BLaER1 (cell line): Measurements from ENCODE around the gene NOP9.
A peak's percentile ranks its signal among the peaks of the same experiment; 100 is the strongest.
"Not testable (repeated sequence)": the region's sequence is repeated elsewhere in the genome, so short reads cannot be mapped to it uniquely, and the experiment has no call there.

Experiments used
- H3K27ac ChIP-seq: shearing (Covaris generic); formaldehyde crosslinking; 2 replicates; pipeline ENCODE4 v1.8.1; 2022
- H3K27me3 ChIP-seq: shearing (Covaris generic); formaldehyde crosslinking; 2 replicates; pipeline ENCODE4 v1.8.1; 2022
- H3K36me3 ChIP-seq: shearing (Covaris generic); formaldehyde crosslinking; 2 replicates; pipeline ENCODE4 v1.8.1; 2022
- H3K4me1 ChIP-seq: shearing (Covaris generic); formaldehyde crosslinking; 2 replicates; pipeline ENCODE4 v1.8.1; 2022
- H3K4me2 ChIP-seq: shearing (Covaris generic); formaldehyde crosslinking; 2 replicates; pipeline ENCODE4 v1.8.1; 2022
- H3K4me3 ChIP-seq: shearing (Covaris generic); formaldehyde crosslinking; 2 replicates; pipeline ENCODE4 v1.8.1; 2022
- H3K9ac ChIP-seq: shearing (Covaris generic); formaldehyde crosslinking; 2 replicates; pipeline ENCODE4 v1.8.1; 2022
- H3K9me3 ChIP-seq: shearing (Covaris generic); formaldehyde crosslinking; 2 replicates; pipeline ENCODE4 v1.8.1; 2022
- H4K20me1 ChIP-seq: shearing (Covaris generic); formaldehyde crosslinking; 2 replicates; pipeline ENCODE4 v1.8.1; 2022
- Cebpa-rat ChIP-seq: shearing (Covaris generic); IDR thresholded peaks from 2 replicates; pipeline ENCODE4 v1.8.1; 2022

NOP9 gene

GRCh38 chr14:24323341-24323740, 23.7 kb downstream of the NOP9 start:
- Histone ChIP-seq H3K9ac (no peak overlapping the region), H3K4me2 (no peak overlapping the region), H4K20me1 (no peaks in the 10 kb centered on the region), H3K9me3 (no peaks in the 10 kb centered on the region), H3K36me3 (no peaks in the 10 kb centered on the region), H3K27ac (no peak overlapping the region), H3K4me1 (peaks cover 43% of the 10 kb centered on the region), H3K27me3 (no peaks in the 10 kb centered on the region), H3K4me3 (no peak overlapping the region)
- TF ChIP-seq Cebpa-rat: no peak

DNA sequence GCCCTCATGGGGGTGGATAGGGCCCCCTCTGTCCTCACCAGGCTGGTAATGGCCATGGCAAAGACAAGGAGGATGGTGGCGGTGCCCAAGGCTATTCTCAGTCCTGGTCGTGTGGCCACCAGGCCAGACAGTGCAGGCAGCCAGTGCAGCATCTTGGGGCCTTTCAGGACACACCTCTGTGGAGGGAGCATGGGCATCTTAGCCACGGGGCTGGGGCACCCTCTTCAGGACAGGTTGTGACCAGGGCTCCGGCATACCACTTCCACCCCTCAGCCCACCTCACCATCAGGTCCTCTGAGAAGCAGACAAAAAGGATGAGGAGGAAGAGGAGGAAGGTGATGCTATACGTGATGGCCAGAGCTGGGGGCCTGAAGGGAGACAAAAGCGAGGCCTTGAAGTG, 24.4 kb downstream of the NOP9 start:
- Histone ChIP-seq H4K20me1 (no peaks in the 10 kb centered on the region), H3K9me3 (no peaks in the 10 kb centered on the region), H3K4me1 (peaks cover 49% of the 10 kb centered on the region), H3K36me3 (no peaks in the 10 kb centered on the region), H3K27ac (no peak overlapping the region), H3K4me3 (no peak overlapping the region), H3K27me3 (no peaks in the 10 kb centered on the region), H3K4me2 (no peak overlapping the region), H3K9ac (no peak overlapping the region)
- TF ChIP-seq Cebpa-rat: no peak

- Histone ChIP-seq H3K9me3 (no peaks in the 10 kb centered on the region), H3K9ac (no peak overlapping the region), H3K4me2 (peak overlapping the region; percentile 61), H3K4me1 (peaks cover 59% of the 10 kb centered on the region), H3K4me3 (no peak overlapping the region), H3K27ac (no peak overlapping the region), H3K27me3 (no peaks in the 10 kb centered on the region), H4K20me1 (no peaks in the 10 kb centered on the region), H3K36me3 (no peaks in the 10 kb centered on the region)
- no peak for TF ChIP-seq Cebpa-rat
These were observed 25.4 kb downstream of the NOP9 start for GRCh38 chr14:24325041-24325530.

DNA sequence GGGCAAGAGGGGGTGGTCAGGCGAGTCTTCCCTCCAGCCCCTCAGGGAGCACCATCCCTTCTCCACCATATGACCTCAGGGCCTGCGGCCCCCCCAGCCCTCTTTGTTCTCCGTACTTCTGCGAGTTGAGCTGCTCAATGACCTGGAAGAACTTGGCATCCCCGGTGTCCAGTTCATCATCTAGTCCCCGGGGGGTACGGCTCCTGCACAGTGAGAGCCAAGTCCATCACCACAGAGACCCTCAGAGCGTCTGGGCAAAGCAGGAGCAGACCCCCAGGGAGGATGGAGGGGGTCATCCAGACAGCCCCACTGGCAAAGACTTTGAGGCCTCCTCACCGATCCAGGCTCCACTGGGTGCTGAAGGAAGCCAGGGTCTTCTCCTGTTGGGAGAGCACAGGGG, 26.3 kb downstream of the NOP9 start:
- Histone ChIP-seq H3K9ac (no peak overlapping the region), H3K27ac (peak overlapping the region; percentile 7; the same call in 1 of the 2 replicates), H3K4me3 (no peak overlapping the region), H4K20me1 (no peaks in the 10 kb centered on the region), H3K9me3 (no peaks in the 10 kb centered on the region), H3K4me1 (peaks cover 59% of the 10 kb centered on the region), H3K27me3 (no peaks in the 10 kb centered on the region), H3K36me3 (no peaks in the 10 kb centered on the region), H3K4me2 (peak overlapping the region; percentile 61)
- no peak for TF ChIP-seq Cebpa-rat

DNA sequence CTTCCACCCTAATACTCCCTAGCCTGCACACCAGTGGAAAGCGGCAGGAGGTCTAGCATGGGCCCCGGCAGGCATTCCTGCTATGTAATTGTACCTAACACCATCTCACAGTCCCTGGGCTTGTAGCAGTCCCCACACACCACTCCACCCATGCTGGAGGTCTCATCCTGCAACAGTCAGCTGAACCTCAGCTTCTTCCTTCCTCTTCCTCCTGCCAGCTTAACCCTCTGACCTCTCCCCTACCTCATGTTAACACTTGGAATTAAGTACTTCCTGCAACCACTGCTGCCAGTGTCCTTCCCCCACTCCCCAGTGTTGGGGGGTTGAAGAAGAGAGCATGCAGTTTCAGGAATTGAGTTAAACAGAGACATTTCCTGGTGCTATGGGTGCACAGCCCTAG, 27.7 kb downstream of the NOP9 start:
- no peak for TF ChIP-seq Cebpa-rat
- Histone ChIP-seq H3K9ac (no peak overlapping the region), H3K27ac (peak overlapping the region; percentile 65), H3K4me3 (no peak overlapping the region), H3K4me1 (peaks cover 70% of the 10 kb centered on the region), H4K20me1 (0 out of 2 replicates have a peak, but pooled peaks cover under 1% of the 10 kb centered on the region), H3K27me3 (peaks cover 2% of the 10 kb centered on the region), H3K9me3 (no peaks in the 10 kb centered on the region), H3K4me2 (peak overlapping the region; percentile 61), H3K36me3 (no peaks in the 10 kb centered on the region)

- H4K20me1 ChIP-seq, H3K9ac ChIP-seq, H3K36me3 ChIP-seq, H3K4me3 ChIP-seq, H3K9me3 ChIP-seq, H3K27me3 ChIP-seq: not testable (repeated sequence)
- Histone ChIP-seq H3K4me2 (peak overlapping the region; percentile 61), H3K27ac (0 out of 2 replicates have a peak overlapping the region, but pooled peaks have one; percentile 65), H3K4me1 (peaks cover 71% of the 10 kb centered on the region)
These were observed 28.3 kb downstream of the NOP9 start for GRCh38 chr14:24327914-24328313.

DNA sequence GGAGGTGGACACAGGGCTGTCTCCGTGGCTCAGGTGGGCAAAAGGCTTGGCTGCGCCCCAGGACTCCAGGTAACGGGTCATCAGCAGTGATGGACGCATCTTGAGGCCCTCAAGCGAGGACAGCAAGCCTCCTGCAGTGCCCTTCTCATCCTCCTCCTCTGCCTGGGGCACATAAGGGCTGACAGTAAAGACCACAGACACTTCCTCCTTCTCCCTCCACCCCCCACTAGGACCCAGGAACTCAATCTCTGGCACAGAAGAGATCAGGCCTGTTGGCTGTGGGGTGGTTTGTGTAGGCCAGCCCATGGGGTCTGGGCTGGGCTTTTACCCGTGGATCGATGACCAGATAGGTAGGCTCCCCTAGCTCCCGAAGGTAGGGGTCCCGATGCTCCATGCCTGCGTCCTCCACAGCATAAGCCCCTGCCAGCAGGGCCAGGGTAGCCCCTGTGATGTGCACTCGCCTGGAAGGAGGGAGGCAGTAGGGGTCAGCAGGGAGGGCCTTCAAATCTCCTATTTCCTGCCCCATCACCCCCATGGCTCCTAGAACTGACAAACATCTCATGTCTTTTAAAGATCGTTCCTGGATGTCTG, 29.5 kb downstream of the NOP9 start:
- Histone ChIP-seq H3K9ac (no peak overlapping the region), H3K36me3 (no peaks in the 10 kb centered on the region), H3K4me3 (no peak overlapping the region), H3K27ac (no peak overlapping the region), H3K4me2 (peak overlapping the region; percentile 60), H3K27me3 (peaks cover 21% of the 10 kb centered on the region), H3K9me3 (no peaks in the 10 kb centered on the region), H3K4me1 (peaks cover 82% of the 10 kb centered on the region), H4K20me1 (peaks cover 19% of the 10 kb centered on the region)
- TF ChIP-seq Cebpa-rat: no peak

DNA sequence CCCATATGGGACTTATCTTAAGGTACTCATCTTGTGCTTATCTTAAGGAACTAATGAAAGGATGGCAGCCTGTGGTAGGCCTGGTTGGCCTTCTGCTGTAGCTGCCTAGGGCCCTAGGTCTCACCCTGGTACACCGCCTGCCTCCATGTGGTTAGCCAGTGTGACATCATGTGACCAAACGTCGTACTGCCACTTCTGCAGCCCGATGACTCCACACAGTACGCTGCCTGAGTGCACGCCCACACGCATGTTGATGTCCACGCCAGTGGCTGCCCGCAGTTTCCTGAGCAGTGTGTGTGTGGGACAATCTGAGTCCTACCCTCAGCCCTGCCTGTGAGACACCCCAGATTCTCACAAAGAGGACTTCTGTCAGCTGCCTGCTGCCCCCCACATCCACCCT, 30.1 kb downstream of the NOP9 start:
- Histone ChIP-seq H3K36me3 (no peaks in the 10 kb centered on the region), H4K20me1 (peaks cover 24% of the 10 kb centered on the region), H3K9me3 (no peaks in the 10 kb centered on the region), H3K4me3 (no peak overlapping the region), H3K9ac (no peak overlapping the region), H3K4me2 (peak overlapping the region; percentile 60; the same call in 1 of the 2 replicates), H3K27me3 (peaks cover 27% of the 10 kb centered on the region), H3K4me1 (peaks cover 84% of the 10 kb centered on the region), H3K27ac (no peak overlapping the region)
- no peak for TF ChIP-seq Cebpa-rat

DNA sequence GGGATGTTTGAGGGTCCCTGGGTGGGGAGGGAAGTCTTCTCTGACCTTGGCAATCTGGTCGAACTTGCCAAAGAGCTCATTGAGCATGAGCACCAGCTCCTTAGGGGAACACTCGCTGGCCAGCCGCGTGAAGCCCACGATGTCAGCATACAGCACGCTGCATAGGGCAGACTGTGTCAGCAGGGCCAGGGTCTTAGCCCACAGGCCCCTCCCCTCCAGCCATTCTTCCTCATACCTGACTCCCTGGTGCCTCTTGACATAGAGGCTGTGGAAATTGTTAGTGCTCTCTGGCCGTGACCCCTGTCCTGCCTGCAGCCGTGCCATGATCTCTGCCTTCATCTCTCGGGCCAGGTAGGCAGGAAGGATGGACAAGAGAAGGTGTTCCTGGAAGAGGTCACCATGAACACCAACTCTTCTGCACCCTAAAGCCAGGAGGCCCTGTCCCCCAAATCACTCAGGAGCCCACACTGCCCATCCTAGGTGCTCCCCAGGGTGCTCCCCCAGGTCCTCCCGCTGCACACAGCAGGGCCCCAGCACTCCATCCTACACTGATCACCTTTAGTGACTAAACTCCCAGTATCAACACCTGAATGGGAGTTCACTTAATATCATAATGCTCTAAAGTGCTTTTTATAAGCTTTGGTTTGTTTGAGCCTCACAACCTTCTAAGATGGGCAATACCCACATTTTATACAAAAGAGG, 31.5 kb downstream of the NOP9 start:
- Histone ChIP-seq H3K4me3 (no peak overlapping the region), H3K4me1 (peaks cover 84% of the 10 kb centered on the region), H3K9ac (no peak overlapping the region), H4K20me1 (peaks cover 35% of the 10 kb centered on the region), H3K9me3 (no peaks in the 10 kb centered on the region), H3K4me2 (peak overlapping the region; percentile 94), H3K27me3 (peaks cover 41% of the 10 kb centered on the region), H3K27ac (no peak overlapping the region), H3K36me3 (no peaks in the 10 kb centered on the region)
- TF ChIP-seq Cebpa-rat: no peak

DNA sequence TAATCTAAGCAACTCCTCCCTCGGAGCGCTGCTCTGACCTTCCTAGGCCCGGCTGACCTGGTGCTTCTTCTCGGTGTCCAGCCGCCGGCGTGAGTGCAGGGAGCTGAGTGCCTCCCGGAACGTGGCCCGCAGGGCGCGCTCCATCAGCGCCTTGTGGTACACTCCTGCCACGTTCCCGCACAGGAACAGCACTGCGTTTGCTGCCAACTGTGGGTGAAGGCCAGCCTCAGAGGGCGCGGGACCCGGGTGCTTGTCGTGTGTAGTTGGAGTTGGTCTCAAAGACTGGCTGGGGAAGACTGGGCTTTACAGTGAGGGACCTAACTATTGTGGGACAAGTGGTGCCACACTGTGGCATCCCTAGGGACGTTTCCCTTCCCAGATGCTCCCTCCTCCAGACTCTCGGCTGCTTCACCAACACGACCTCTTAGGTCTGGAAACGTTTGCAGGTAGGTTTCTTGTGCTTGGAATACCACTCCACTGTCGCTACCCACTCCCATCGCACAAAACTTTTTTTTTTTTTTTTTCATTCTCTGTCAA, 32.1 kb downstream of the NOP9 start:
- Histone ChIP-seq H4K20me1 (peaks cover 35% of the 10 kb centered on the region), H3K9me3 (no peaks in the 10 kb centered on the region), H3K36me3 (peaks cover 2% of the 10 kb centered on the region; the same call in 1 of the 2 replicates), H3K4me2 (peak overlapping the region; percentile 94), H3K27ac (no peak overlapping the region), H3K9ac (no peak overlapping the region), H3K4me1 (peaks cover 80% of the 10 kb centered on the region), H3K27me3 (peaks cover 47% of the 10 kb centered on the region), H3K4me3 (peak overlapping the region; percentile 58; the same call in 1 of the 2 replicates)
- TF ChIP-seq Cebpa-rat: no peak
